Peyer's patch (tissue), 4 donors: ENCODE results near the gene KCNIP3.

Experiments used
- POLR2A ChIP-seq, 2 donors: fragments of 450-650 bp; IDR thresholded peaks; one replicate each; pipeline ENCODE4 v1.5.1; 2017; ENCODE audit warnings: antibody characterized with exemption in 2 of 2, mild to moderate bottlenecking in 2 of 2, moderate library complexity in 2 of 2
- TF ChIP-seq, protein P1 (sequence below), 6 experiments: fragments of 450-650 bp in 4 of 6; fragments of 200-600 bp in 2 of 6; sonication (generic) in 1 of 6; IDR thresholded peaks; one replicate each; pipeline ENCODE4 v1.5.1; 2017 to 2019; ENCODE audit warnings: antibody characterized with exemption in 6 of 6, mild to moderate bottlenecking in 3 of 6, moderate library complexity in 1 of 6

DNA sequence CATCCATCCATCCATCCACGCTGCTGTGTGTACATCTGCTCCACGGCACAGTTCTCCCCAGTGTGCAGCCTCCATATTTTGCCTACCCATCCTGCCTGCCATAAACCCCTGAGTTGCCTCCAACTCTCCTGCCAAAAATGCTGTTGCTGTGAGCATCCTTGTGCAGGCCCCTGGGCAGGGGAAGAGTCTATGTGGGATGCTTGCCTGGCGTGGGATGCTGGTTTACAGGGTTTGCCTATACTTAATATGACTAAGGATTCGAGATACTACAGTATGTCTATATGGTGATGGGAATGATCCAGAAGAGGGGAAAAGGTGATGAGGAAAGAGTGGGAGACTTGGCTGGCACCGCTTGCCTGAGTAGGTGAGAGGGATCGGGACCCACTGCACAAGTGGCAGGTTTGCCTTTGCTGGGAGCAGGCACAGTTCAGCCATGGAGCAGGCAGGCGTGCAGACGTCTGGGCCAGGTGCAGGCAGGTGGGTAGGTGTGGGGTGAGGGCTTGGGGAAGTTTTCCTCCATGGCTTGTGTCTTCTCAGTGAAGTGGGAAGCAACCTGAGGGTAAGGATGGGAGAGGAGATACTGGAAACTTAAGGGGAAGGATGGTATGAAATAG, 75.2 kb downstream of the KCNIP3 start:
- TF ChIP-seq, protein P1, sequence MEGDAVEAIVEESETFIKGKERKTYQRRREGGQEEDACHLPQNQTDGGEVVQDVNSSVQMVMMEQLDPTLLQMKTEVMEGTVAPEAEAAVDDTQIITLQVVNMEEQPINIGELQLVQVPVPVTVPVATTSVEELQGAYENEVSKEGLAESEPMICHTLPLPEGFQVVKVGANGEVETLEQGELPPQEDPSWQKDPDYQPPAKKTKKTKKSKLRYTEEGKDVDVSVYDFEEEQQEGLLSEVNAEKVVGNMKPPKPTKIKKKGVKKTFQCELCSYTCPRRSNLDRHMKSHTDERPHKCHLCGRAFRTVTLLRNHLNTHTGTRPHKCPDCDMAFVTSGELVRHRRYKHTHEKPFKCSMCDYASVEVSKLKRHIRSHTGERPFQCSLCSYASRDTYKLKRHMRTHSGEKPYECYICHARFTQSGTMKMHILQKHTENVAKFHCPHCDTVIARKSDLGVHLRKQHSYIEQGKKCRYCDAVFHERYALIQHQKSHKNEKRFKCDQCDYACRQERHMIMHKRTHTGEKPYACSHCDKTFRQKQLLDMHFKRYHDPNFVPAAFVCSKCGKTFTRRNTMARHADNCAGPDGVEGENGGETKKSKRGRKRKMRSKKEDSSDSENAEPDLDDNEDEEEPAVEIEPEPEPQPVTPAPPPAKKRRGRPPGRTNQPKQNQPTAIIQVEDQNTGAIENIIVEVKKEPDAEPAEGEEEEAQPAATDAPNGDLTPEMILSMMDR (IDR thresholded peaks at IDR 0.05) = no peak
- no peak for TF ChIP-seq POLR2A (IDR thresholded peaks at IDR 0.05)
